Measurements from ENCODE around the gene CATSPER1.
A peak's percentile ranks its signal among the peaks of the same experiment; 100 is the strongest.

CATSPER1 gene

DNA sequence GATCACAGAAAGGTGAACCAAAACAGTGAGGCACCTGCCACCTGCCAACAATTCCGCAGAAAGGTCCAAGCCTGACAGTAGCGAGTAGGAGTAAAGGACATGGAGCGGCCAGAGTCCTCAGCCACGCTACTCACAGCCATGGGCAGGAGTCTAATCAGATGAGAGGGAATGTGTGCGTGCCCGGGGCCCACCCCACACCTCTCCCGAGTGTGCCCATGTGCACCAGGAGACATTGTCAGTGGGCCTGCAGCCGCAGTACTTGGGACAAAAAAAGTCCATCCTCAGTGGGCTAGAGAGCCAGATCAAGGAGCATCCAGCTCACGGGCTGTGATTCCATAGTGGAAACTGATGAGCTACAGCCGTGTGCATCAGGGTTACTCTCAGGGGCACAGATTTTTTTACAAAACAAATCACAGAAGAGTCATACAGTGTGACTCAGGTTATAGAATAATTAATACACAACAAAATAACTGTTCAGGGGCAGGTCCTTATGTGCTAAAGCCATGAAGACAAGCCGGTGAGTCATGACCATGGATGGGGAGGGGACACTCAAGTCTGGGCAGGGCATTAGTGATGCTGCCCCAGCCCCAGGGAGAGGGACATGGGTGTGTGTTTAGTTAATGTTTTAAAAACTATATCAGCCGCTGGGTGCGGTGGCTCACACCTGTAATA lies 52.7 kb downstream of the CATSPER1 start:
- DNase-seq, result peak in 1 of 56 donors; percentile 11

DNA sequence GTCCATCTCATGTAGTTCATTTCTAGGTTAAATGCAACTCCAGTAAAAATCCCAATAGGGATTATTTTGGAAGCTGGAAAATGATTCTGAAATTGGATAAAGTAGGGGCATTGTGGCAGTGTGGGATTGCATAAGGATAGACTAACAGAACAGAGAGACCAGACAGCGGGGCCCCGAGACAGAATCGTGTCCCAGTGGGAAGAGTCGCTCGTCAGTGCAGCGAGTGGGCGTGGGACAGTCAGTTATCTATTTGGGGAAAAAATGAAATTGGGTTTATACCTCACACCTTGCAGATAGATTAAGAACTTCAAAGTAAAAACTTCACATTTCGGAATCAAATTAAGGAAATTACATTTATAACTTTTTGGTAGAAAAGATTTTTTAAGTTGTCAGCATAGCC lies 54.2 kb downstream of the CATSPER1 start:
- DNase-seq, result no peak

DNA sequence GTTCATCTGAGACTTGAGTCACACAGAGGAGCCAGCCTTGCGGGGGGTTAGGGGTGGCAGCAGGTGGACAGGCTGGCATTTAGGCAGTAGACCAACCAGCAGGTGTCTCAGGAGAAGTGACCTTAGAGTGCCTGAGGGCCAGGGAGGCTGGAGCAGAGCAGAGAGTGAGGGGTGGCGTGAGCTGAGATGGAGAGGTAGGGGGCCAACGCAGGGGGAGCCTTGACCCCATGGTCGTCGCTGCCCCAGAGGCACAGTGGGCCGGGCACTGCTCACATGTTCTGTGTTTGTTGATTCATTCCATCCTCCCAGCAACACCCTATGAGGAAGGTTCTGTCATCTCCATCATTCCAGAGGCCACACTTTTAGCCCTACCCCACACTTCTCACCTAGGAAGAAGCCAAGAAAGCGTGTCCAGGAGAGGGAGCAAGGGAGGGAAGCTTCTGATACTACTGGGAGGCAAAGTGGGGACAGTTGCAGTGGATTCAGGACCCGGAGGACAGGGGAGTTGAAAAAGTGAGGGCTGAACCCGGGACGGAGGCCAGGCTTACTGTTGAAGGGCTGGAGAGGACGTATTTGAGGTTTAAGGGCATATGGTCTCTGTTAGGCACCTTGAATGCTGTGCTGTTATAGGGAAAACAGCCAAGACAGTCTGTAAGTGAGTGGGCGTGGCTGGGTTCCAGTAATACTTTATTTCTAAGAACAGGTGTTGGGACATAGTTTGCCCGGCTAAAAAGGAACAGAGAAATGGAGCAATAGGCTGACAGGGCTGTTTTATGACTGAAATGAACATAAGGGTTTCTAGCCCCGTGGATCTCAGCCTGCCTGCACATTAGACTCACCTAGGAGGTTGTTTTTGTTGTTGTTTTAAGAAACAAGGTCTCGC lies 57.4 kb downstream of the CATSPER1 start:
- no peak for DNase-seq

DNA sequence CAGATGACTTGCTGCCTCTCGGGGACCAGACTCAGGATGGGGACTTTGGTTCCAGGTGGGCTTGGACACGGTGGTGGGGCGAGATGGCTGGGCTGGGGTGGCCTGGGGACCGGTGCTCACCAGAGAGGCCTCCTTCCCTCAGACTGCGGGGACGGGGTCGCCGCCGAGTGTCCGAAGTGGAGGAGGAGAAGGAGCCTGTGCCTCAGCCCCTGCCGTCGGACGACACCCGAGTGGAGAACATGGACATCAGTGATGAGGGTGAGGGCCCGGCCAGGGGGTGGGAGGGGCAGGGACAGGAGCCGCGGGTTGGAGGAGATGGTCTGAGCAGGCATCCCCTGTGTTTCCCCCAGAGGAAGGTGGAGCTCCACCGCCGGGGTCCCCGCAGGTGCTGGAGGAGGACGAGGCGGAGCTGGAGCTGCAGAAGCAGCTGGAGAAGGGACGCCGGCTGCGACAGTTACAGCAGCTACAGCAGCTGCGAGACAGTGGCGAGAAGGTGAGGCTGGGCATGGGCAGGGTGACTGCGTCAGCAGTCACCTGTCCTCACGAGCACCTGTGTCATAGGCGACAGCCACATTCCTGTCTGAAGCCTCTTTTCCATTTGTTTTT lies 58.8 kb downstream of the CATSPER1 start:
- DNase-seq, result no peak

Measured in nucleus accumbens (tissue), 56 donors.